Tibial nerve (tissue), 4 donors: ENCODE measurements around the gene STARD13. TPM values are rescaled to one million over a fixed set of nuclear protein-coding genes. Genes with fewer than 3 reads are reported as not detected.

Source experiments
- DNase-seq, 2 donors: peaks; one replicate each; pipeline ENCODE4 v3.0.0-alpha.2; 2019; ENCODE audit warnings: low spot score in 2 of 2
- H3K27ac ChIP-seq, 4 donors: fragments of 200-600 bp; sonication (generic) in 3 of 4; one replicate each; pipeline ENCODE4 v1.5.1; 2017 to 2019; ENCODE audit warnings: mild to moderate bottlenecking in 1 of 4
- H3K27me3 ChIP-seq, 2 donors: fragments of 200-600 bp; sonication (generic) in 1 of 2; one replicate each; pipeline versions ENCODE4 v1.5.1 to v1.6.0; 2017 to 2019
- H3K36me3 ChIP-seq, 3 donors: fragments of 200-600 bp; sonication (generic); one replicate each; pipeline ENCODE4 v1.5.1; 2018 to 2019
- H3K4me1 ChIP-seq, 4 donors: fragments of 200-600 bp; sonication (generic) in 3 of 4; one replicate each; pipeline ENCODE4 v1.5.1; 2017 to 2019
- H3K4me3 ChIP-seq, 4 donors: fragments of 200-600 bp; sonication (generic) in 3 of 4; one replicate each; pipeline ENCODE4 v1.5.1; 2017 to 2019; ENCODE audit warnings: mild to moderate bottlenecking in 1 of 4, moderate library complexity in 1 of 4
- H3K9me3 ChIP-seq, 4 donors: fragments of 200-600 bp; sonication (generic) in 3 of 4; one replicate each; pipeline ENCODE4 v1.5.1; 2017 to 2019
- CTCF ChIP-seq, 5 experiments: fragments of 200-600 bp in 3 of 5; fragments of 450-650 bp in 2 of 5; sonication (generic) in 3 of 5; IDR thresholded peaks; one replicate each; pipeline ENCODE4 v1.5.1; 2016 to 2019; ENCODE audit warnings: antibody characterized with exemption in 5 of 5, mild to moderate bottlenecking in 3 of 5, moderate library complexity in 2 of 5
- EP300 ChIP-seq, 2 donors: sonication (generic); formaldehyde crosslinking; IDR thresholded peaks; one replicate each; pipeline ENCODE4 v1.6.1; 2017; ENCODE audit warnings: antibody characterized with exemption in 2 of 2, mild to moderate bottlenecking in 1 of 2
- POLR2A ChIP-seq, 2 donors: fragments of 450-650 bp; IDR thresholded peaks; one replicate each; pipeline ENCODE4 v1.6.1; 2017; ENCODE audit warnings: antibody characterized with exemption in 2 of 2, mild to moderate bottlenecking in 2 of 2, moderate library complexity in 2 of 2
- WGBS, 2 donors: methylation state at CpG; one replicate each; pipeline ENCODE4 v1.1.5; 2018; 5-methylcytosine and 5-hydroxymethylcytosine counted together
- total RNA-seq, 4 donors: library from RNA; depleted of rRNA; stranded (reverse); fragments of >200 nt; gene quantifications; one replicate each; pipeline ENCODE4 v1.1.0, GENCODE V29; 2016

The STARD13 gene
- total RNA-seq, 4 donors from 2014 or later = 52.7 to 125 (median 80.0) TPM

DNA sequence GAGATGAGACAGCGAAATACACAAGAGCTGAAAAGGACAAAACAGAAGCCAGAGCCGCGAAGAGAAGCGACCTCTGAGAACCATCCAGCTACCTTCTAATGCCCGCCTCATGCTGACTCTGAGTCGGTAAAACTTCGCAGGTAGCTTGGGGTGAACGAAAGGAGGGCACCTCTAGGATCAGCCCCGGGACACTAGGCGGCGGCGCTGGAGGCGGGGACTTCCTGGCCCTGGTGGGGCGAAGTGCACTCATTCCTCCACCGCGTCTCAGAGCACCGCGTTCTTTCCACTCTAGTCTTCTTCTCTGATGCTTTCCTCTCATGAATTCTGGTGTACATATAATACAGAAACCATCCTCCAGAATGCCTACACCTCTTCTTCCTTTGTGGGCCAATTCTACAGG is 219.2 kb downstream of the STARD13 start:
- WGBS, 2 donors = 93 to 97% methylated on average over 18 of the region's 18 CpGs
- TF ChIP-seq CTCF (IDR thresholded peaks at IDR 0.05) (no peak), EP300 (IDR thresholded peaks at IDR 0.05) (no peak), POLR2A (IDR thresholded peaks at IDR 0.05) (no peak)
- Histone ChIP-seq H3K4me1 (no peaks in the 10 kb centered on the region), H3K27ac (no peak overlapping the region), H3K9me3 (no peaks in the 10 kb centered on the region), H3K36me3 (peaks cover 0 to 8% (median 0%) of the 10 kb centered on the region in 3 donors), H3K27me3 (no peaks in the 10 kb centered on the region), H3K4me3 (no peak overlapping the region)
- no peak for DNase-seq

GRCh38 chr13:33060815-33061214 is 224.7 kb downstream of the STARD13 start:
- DNase-seq = no peak

DNA sequence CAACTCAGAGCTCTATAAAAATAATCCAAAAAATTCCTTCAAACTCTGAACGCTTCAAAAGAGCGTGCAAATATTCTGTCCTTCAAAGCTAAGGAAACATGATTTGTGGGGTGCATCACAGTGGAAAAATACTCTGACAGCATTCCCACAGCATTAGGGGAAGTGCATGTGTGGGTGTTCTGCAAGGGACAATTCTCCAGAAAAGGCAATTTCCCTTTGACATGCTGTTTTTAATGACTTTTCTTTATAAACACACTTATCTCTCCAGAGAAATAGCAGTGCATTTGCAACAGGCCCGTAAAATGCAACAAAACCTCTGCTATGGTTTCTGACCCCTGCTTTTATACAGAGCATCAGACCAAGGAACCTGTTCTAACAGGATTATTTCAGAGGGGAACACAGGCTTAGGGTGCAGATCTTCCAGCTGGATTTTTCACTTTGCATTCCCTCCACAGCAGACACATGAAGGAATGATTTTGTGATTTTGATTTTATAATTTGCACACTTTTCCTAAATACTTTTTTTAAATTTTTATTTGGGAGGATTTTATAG is 226.7 kb downstream of the STARD13 start:
- no peak overlapping the region for H3K4me3 ChIP-seq
- H3K36me3 ChIP-seq = no peaks in the 10 kb centered on the region
- WGBS, 2 donors = 33 to 38% methylated on average over 3 of the region's 3 CpGs
- peaks cover 0 to 23% (median 6%) of the 10 kb centered on the region in 4 donors for H3K4me1 ChIP-seq
- no peaks in the 10 kb centered on the region for H3K9me3 ChIP-seq
- H3K27me3 ChIP-seq = no peaks in the 10 kb centered on the region
- no peak for DNase-seq
- TF ChIP-seq CTCF (IDR thresholded peaks at IDR 0.05) = no peak
- H3K27ac ChIP-seq = no peak overlapping the region

More at GRCh38 chr13:33060815-33061214, 224.7 kb downstream of the STARD13 start:
- TF ChIP-seq CTCF (IDR thresholded peaks at IDR 0.05) = no peak
- TF ChIP-seq POLR2A (IDR thresholded peaks at IDR 0.05) = no peak
- no peak for TF ChIP-seq EP300 (IDR thresholded peaks at IDR 0.05)
- H3K9me3 ChIP-seq = no peaks in the 10 kb centered on the region
- no peaks in the 10 kb centered on the region for H3K27me3 ChIP-seq
- 97 to 99% methylated on average over 14 to 15 of the region's 15 CpGs for WGBS, 2 donors
- H3K4me1 ChIP-seq = peaks cover 0 to 22% (median 5%) of the 10 kb centered on the region in 4 donors
- no peak overlapping the region for H3K27ac ChIP-seq
- no peak overlapping the region for H3K4me3 ChIP-seq
- H3K36me3 ChIP-seq = no peaks in the 10 kb centered on the region

GRCh38 chr13:33057019-33057780 is 228.4 kb downstream of the STARD13 start:
- Histone ChIP-seq H3K27me3 (no peaks in the 10 kb centered on the region), H3K4me1 (peaks cover 0 to 34% (median 7%) of the 10 kb centered on the region in 4 donors), H3K9me3 (no peaks in the 10 kb centered on the region), H3K4me3 (peak overlapping the region in 1 of 4 donors; percentile 10), H3K27ac (peak overlapping the region in 3 of 4 donors; percentile 3 to 70 (median 57)), H3K36me3 (no peaks in the 10 kb centered on the region)
- peak; percentile 20 to 53 for DNase-seq
- peak in 1 of 2 donors; percentile 10 for TF ChIP-seq EP300 (IDR thresholded peaks at IDR 0.05)
- no peak for TF ChIP-seq POLR2A (IDR thresholded peaks at IDR 0.05)
- peak; percentile 20 to 54 (median 23) for TF ChIP-seq CTCF (IDR thresholded peaks at IDR 0.05)
- WGBS, 2 donors = 38 to 53% methylated on average over 9 of the region's 9 CpGs

DNA sequence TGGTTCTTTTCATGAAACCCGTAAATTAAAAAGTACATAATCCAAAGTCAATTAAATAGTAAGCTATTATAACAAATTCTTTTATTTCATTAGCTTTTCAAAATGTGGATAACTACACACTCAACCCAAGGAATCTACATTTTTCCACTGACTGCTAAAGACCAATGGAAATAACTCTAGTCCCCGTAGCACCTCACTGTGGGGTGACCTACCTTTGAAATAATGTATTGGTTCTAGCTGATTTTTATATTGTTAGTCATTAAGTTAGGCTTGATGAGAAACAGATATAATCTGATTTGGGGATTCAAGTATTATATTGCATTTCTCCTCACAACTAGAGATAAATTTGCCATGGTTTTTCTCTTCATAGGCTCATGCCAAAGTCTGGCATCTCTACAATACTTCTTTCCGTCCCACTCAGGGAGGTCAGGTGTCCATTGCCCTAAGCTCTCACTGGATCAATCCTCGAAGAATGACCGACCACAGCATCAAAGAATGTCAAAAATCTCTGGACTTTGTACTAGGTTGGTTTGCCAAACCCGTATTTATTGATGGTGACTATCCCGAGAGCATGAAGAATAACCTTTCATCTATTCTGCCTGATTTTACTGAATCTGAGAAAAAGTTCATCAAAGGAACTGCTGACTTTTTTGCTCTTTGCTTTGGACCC is 232.0 kb downstream of the STARD13 start:
- no peaks in the 10 kb centered on the region for H3K9me3 ChIP-seq
- H3K36me3 ChIP-seq = no peaks in the 10 kb centered on the region
- H3K27me3 ChIP-seq = no peaks in the 10 kb centered on the region
- no peak overlapping the region for H3K4me3 ChIP-seq
- no peak for DNase-seq
- 42 to 45% methylated on average over 7 of the region's 7 CpGs for WGBS, 2 donors
- TF ChIP-seq POLR2A (IDR thresholded peaks at IDR 0.05) = no peak
- no peak for TF ChIP-seq EP300 (IDR thresholded peaks at IDR 0.05)
- TF ChIP-seq CTCF (IDR thresholded peaks at IDR 0.05) = no peak
- H3K27ac ChIP-seq = peak overlapping the region in 3 of 4 donors; percentile 28 to 73 (median 72)
- H3K4me1 ChIP-seq = peaks cover 0 to 33% (median 5%) of the 10 kb centered on the region in 4 donors
